ENCODE measurements around the gene SIPA1L3. TPM values are rescaled to one million over a fixed set of nuclear protein-coding genes. Genes with fewer than 3 reads are reported as not detected.

Gene SIPA1L3
- total and polyA plus RNA-seq, 2 experiments from 2014 or later = 13.7 to 23.3 TPM

- no peak for TF ChIP-seq EZH2phosphoT487 (IDR thresholded peaks at IDR 0.05; ENCODE audit: low read depth, severe bottlenecking, unreplicated experiment)
- TF ChIP-seq CTCF (IDR thresholded peaks at IDR 0.05; ENCODE audit: poor library complexity) = no peak
- TF ChIP-seq EZH2 (IDR thresholded peaks at IDR 0.05; ENCODE audit: borderline replicate concordance) = no peak
- H2AFZ ChIP-seq = no peak overlapping the region
- WGBS (ENCODE audit: low lambda C conversion rate, missing lambda C conversion rate) = 95% methylated on average over 11 of the region's 11 CpGs
- no peaks in the 10 kb centered on the region for H3K9me3 ChIP-seq (ENCODE audit: low read depth)
- DNase-seq (ENCODE audit: low spot score) = no peak
- H3K27ac ChIP-seq = no peak overlapping the region
- H3K4me3 ChIP-seq = no peak overlapping the region
- no peak overlapping the region for H3K4me2 ChIP-seq
- no peaks in the 10 kb centered on the region for H3K4me1 ChIP-seq (ENCODE audit: insufficient read depth)
- no peaks in the 10 kb centered on the region for H3K9me2 ChIP-seq (replicated peaks; ENCODE audit: insufficient read depth)
- no peaks in the 10 kb centered on the region for H4K20me1 ChIP-seq (ENCODE audit: insufficient read depth, poor library complexity, severe bottlenecking)
- H3K27me3 ChIP-seq = no peaks in the 10 kb centered on the region
- no peaks in the 10 kb centered on the region for H3K36me3 ChIP-seq (replicated peaks; ENCODE audit: insufficient read depth, low read depth)
- peaks cover 22% of the 10 kb centered on the region for H3K79me2 ChIP-seq
Observed at GRCh38 chr19:38013913-38014580, 107.0 kb downstream of the SIPA1L3 start.

- Histone ChIP-seq H4K20me1 (ENCODE audit: insufficient read depth, poor library complexity, severe bottlenecking) (no peaks in the 10 kb centered on the region), H3K9me2 (replicated peaks; ENCODE audit: insufficient read depth) (no peaks in the 10 kb centered on the region), H3K36me3 (replicated peaks; ENCODE audit: insufficient read depth, low read depth) (no peaks in the 10 kb centered on the region), H3K9me3 (ENCODE audit: low read depth) (no peaks in the 10 kb centered on the region), H3K27me3 (no peaks in the 10 kb centered on the region), H3K79me2 (peaks cover 19% of the 10 kb centered on the region), H3K27ac (no peak overlapping the region), H3K4me2 (no peak overlapping the region), H2AFZ (no peak overlapping the region), H3K4me1 (ENCODE audit: insufficient read depth) (no peaks in the 10 kb centered on the region), H3K4me3 (no peak overlapping the region)
- 86% methylated on average over 6 of the region's 6 CpGs for WGBS (ENCODE audit: low lambda C conversion rate, missing lambda C conversion rate)
- no peak for TF ChIP-seq CTCF (IDR thresholded peaks at IDR 0.05; ENCODE audit: poor library complexity)
- no peak for TF ChIP-seq EZH2 (IDR thresholded peaks at IDR 0.05; ENCODE audit: borderline replicate concordance)
- TF ChIP-seq EZH2phosphoT487 (IDR thresholded peaks at IDR 0.05; ENCODE audit: low read depth, severe bottlenecking, unreplicated experiment) = no peak
- DNase-seq (ENCODE audit: low spot score) = no peak
Observed at GRCh38 chr19:38015216-38015615, 108.2 kb downstream of the SIPA1L3 start.

GRCh38 chr19:38015761-38016160, 108.8 kb downstream of the SIPA1L3 start:
- no peak for DNase-seq (ENCODE audit: low spot score)
- WGBS (ENCODE audit: low lambda C conversion rate, missing lambda C conversion rate) = 97% methylated on average over 7 of the region's 7 CpGs
- no peak overlapping the region for H3K4me2 ChIP-seq
- no peak overlapping the region for H3K27ac ChIP-seq
- H3K9me2 ChIP-seq (replicated peaks; ENCODE audit: insufficient read depth) = no peaks in the 10 kb centered on the region
- no peaks in the 10 kb centered on the region for H4K20me1 ChIP-seq (ENCODE audit: insufficient read depth, poor library complexity, severe bottlenecking)
- H3K36me3 ChIP-seq (replicated peaks; ENCODE audit: insufficient read depth, low read depth) = no peaks in the 10 kb centered on the region
- no peaks in the 10 kb centered on the region for H3K27me3 ChIP-seq
- H3K4me3 ChIP-seq = no peak overlapping the region
- TF ChIP-seq CTCF (IDR thresholded peaks at IDR 0.05; ENCODE audit: poor library complexity) = no peak
- TF ChIP-seq EZH2 (IDR thresholded peaks at IDR 0.05; ENCODE audit: borderline replicate concordance) = no peak
- no peak for TF ChIP-seq EZH2phosphoT487 (IDR thresholded peaks at IDR 0.05; ENCODE audit: low read depth, severe bottlenecking, unreplicated experiment)
- H3K4me1 ChIP-seq (ENCODE audit: insufficient read depth) = no peaks in the 10 kb centered on the region
- no peak overlapping the region for H2AFZ ChIP-seq
- no peaks in the 10 kb centered on the region for H3K9me3 ChIP-seq (ENCODE audit: low read depth)
- peaks cover 22% of the 10 kb centered on the region for H3K79me2 ChIP-seq
